Heart left ventricle (tissue), 13 donors: Measurements from ENCODE around the gene LY6G5C.

Experiments used
- CTCF ChIP-seq, 12 donors: fragments of 200-600 bp; sonication (generic) in 4 of 12; IDR thresholded peaks; one replicate each; pipeline versions ENCODE4 v1.5.0 to v1.8.0; 2018 to 2022; ENCODE audit warnings: antibody characterized with exemption in 12 of 12, mild to moderate bottlenecking in 5 of 12
- POLR2A ChIP-seq, 2 donors: fragments of 450-650 bp; IDR thresholded peaks; one replicate each; pipeline ENCODE4 v1.6.1; 2017; ENCODE audit warnings: antibody characterized with exemption in 2 of 2, mild to moderate bottlenecking in 2 of 2, moderate library complexity in 2 of 2
- donor health status: ischemic (EF 13 %, LVEDD 7.1; RV severe dilation, severe dysfunction).
- donor health status: DM: no; HTN: yes; CAD: no.
- donor health status: DM: no; HTN: no; CAD: no.
- donor health status: ischemic (EF 25% LVEDD 6.9; RV normal size, moderate dysfunction).
- donor health status: ischemic (EF 25% LVEDD 5.7; RV mildly dilated, moderate dysfunction).
- donor health status: ischemic (EF 35%, LVEDD 5.7; RV mildly dilated, moderate dysfunction).
- donor health status: nonischemic (EF 11% LVEDD 7.7; RV severe dilation, severe dysfunction).
- donor health status: DM: yes; HTN: yes; CAD: no.
- donor health status: PGD.
- donor health status: ischemic (EF 29% LVEDD 5.4; RV normal size, mild dysfunction).
- donor health status: nonischemic (EF 23%, LVEDD 6.1; RV moderate dilation, normal function).

DNA sequence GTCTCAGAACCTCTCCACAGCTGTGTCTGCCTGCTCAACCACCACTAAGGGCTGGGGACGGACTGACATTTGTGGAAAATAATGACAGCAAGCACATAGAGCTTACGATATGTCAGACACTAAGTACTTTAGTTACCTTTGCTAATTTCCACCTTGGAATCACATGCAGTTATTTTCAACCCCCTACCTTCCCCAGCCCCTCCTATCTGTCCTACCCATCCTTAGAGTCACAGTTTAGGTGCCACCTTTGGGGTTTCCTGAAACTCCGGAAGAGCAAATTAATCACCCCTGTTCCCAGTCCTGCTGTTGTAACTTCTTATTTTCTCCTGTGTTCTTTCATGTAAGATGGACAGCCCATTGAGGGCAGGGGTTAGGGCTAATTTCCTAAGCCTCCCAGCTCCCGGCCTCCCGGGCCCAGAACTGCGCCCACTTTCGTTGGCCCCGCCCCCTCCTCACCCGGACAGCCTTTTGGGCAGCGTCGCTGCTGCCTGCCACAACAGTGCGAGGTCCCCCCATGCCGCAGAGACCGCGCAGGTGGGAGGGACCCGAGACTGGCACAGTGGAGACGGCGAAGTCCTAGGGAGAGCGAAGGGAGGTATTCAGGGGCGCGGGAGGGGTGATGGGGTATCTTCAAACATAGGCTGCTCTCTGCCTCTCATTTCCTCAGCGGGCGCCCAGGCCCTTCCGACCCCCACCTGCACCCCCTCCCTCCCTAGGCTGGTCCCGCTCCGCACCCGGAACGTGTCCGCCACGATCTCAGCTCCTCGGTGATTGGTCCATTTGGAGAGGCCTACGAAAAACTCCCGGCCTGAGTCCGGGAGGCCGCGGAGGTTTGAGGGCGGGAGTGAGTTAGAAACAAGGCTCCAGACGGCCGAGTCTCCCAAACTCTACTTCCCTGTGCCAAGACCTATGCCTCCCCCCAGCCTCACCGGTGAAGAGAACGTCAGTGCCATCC is 47.1 kb upstream of the LY6G5C start:
- TF ChIP-seq CTCF (IDR thresholded peaks at IDR 0.05), result no peak
- no peak for TF ChIP-seq POLR2A (IDR thresholded peaks at IDR 0.05)
